Heart left ventricle (tissue), 13 donors: ENCODE measurements around the gene TCF7.

Experiments used
- POLR2A ChIP-seq, 2 donors: fragments of 450-650 bp; IDR thresholded peaks; one replicate each; pipeline ENCODE4 v1.6.1; 2017; ENCODE audit warnings: antibody characterized with exemption in 2 of 2, mild to moderate bottlenecking in 2 of 2, moderate library complexity in 2 of 2
- TF ChIP-seq, protein P1 (sequence below), 12 donors: fragments of 200-600 bp; sonication (generic) in 4 of 12; IDR thresholded peaks; one replicate each; pipeline versions ENCODE4 v1.5.0 to v1.8.0; 2018 to 2022; ENCODE audit warnings: antibody characterized with exemption in 12 of 12, mild to moderate bottlenecking in 5 of 12
- donor health status: ischemic (EF 13 %, LVEDD 7.1; RV severe dilation, severe dysfunction).
- donor health status: DM: no; HTN: yes; CAD: no.
- donor health status: DM: no; HTN: no; CAD: no.
- donor health status: ischemic (EF 25% LVEDD 6.9; RV normal size, moderate dysfunction).
- donor health status: ischemic (EF 25% LVEDD 5.7; RV mildly dilated, moderate dysfunction).
- donor health status: ischemic (EF 35%, LVEDD 5.7; RV mildly dilated, moderate dysfunction).
- donor health status: nonischemic (EF 11% LVEDD 7.7; RV severe dilation, severe dysfunction).
- donor health status: DM: yes; HTN: yes; CAD: no.
- donor health status: PGD.
- donor health status: ischemic (EF 29% LVEDD 5.4; RV normal size, mild dysfunction).
- donor health status: nonischemic (EF 23%, LVEDD 6.1; RV moderate dilation, normal function).

DNA sequence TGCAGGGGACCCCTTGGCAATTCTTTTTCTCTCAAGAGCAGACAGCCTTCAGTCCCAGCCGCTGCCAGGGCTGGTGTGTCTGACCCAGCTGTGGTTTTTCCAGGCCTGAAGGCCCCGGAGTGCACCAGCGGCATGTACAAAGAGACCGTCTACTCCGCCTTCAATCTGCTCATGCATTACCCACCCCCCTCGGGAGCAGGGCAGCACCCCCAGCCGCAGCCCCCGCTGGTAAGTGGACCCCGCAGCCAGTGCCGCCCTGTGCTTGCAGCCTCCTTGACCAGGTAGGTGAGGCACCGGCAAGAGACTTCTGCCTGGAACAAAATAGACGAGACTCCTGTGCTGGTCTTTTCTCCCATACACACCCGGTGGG, 1.3 kb downstream of the TCF7 start:
- TF ChIP-seq, protein P1, sequence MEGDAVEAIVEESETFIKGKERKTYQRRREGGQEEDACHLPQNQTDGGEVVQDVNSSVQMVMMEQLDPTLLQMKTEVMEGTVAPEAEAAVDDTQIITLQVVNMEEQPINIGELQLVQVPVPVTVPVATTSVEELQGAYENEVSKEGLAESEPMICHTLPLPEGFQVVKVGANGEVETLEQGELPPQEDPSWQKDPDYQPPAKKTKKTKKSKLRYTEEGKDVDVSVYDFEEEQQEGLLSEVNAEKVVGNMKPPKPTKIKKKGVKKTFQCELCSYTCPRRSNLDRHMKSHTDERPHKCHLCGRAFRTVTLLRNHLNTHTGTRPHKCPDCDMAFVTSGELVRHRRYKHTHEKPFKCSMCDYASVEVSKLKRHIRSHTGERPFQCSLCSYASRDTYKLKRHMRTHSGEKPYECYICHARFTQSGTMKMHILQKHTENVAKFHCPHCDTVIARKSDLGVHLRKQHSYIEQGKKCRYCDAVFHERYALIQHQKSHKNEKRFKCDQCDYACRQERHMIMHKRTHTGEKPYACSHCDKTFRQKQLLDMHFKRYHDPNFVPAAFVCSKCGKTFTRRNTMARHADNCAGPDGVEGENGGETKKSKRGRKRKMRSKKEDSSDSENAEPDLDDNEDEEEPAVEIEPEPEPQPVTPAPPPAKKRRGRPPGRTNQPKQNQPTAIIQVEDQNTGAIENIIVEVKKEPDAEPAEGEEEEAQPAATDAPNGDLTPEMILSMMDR (IDR thresholded peaks at IDR 0.05) = no peak
- no peak for TF ChIP-seq POLR2A (IDR thresholded peaks at IDR 0.05)
